HG03354 (cell line): Measurements from ENCODE around the gene TSHZ2.
"Not testable (repeated sequence)": the region's sequence is repeated elsewhere in the genome, so short reads cannot be mapped to it uniquely, and the experiment has no call there.

ENCODE experiments used
- ATAC-seq: cut with Tn5 transposase; IDR thresholded peaks from one replicate; pipeline ENCODE4 v1.9.1; 2021; ENCODE audit warnings: mild to moderate bottlenecking; ENCODE audit not compliant: unreplicated experiment, poor library complexity, severe bottlenecking

Gene TSHZ2

GRCh38 chr20:53345536-53346334 is 373.6 kb downstream of the TSHZ2 start:
- ATAC-seq = no peak

DNA sequence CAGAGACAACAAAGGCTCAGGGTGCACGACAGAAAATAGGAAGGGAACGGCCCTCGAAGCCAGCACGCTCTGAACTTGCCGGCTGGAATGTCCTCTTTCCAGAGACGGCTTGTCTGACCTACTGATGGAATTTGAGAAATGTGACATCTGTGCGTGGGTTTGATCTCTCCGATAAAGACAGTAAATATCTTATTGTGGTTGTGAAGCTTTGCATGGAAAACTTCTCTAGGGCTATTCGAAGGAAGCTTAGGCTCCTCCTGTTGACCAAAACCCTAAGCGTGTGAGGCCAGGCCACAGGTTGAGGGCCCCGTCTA is 374.1 kb downstream of the TSHZ2 start:
- ATAC-seq = no peak

GRCh38 chr20:53349730-53350129 is 377.6 kb downstream of the TSHZ2 start:
- no peak for ATAC-seq

GRCh38 chr20:53352727-53353440 is 380.7 kb downstream of the TSHZ2 start:
- ATAC-seq = no peak

DNA sequence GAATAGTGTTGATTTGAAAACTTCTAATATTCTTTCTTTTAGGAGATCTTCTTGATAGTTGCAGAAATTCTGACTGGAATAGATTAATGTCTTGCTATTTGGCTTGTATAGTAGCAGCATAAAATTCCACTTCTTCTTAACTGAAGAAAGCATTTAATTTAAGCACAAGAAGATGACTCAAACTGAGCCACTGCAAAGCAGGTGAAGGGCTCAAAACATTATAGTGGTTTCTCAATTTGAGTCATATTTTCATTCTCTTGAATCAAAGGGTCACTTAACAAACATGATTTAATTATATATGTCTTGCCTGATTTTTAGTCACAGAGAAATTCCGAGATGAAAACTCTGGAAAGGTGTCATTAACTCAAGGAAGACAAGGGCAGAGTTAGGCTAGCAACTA is 382.2 kb downstream of the TSHZ2 start:
- no peak for ATAC-seq

GRCh38 chr20:53355790-53356189 is 383.6 kb downstream of the TSHZ2 start:
- ATAC-seq = no peak

DNA sequence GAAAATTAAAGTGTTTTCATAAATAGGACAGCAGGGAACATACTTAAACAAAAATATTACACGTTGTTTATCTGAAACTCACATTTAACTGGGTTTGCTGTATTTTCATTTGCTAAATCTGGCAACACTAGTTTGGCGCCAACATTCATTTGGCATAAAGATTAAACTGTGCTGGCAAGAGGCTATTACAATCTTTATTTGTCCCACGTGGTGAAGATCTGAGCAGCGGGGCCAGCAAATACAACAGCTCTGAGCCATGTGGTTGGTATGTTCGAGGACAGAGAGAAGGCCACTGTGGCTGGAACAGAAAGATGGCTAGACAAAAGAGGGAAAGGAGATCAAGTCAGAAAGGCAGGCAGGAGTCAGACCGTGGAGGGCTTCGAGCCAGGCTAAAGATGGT is 387.3 kb downstream of the TSHZ2 start:
- no peak for ATAC-seq

DNA sequence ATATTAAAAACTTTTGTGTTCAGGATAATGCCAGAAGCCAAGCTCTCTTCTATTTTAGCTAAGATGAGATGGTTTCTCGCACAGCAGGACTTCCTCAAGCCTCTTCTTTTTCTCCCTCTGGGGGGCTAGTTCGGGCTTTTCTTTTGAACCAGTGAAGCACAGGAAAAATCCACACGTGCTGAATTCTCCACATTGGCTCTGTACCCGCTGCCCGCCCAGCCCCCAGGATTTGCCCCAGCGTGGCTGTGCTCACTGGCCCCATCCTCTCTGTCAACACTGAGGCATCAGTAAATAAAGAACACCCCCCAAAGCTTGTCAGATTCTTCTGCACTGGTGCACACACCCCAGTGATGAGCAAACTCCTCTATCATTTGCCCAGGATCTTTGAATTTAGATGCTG is 388.7 kb downstream of the TSHZ2 start:
- no peak for ATAC-seq

- ATAC-seq = no peak
These were observed 390.6 kb downstream of the TSHZ2 start for GRCh38 chr20:53362736-53363135.

DNA sequence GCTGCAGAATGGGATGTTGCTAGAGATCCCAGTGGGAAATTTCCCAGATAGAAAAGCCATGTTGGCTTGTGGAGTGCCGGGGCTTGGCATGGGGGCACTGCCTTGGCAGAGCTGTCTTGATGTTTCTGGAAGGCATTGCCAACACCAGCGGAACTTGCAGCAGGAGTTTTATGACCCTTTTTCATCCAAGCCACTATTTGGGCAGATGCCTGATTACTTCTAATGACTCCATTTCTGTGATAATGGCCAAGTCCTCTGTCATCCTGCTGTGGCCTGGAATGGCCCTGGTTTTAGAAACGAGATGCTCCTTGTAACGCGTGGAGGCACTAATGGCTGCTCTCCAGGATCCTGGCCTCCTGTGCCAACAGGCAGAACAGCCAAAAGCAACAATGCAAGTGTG is 392.5 kb downstream of the TSHZ2 start:
- ATAC-seq = no peak

DNA sequence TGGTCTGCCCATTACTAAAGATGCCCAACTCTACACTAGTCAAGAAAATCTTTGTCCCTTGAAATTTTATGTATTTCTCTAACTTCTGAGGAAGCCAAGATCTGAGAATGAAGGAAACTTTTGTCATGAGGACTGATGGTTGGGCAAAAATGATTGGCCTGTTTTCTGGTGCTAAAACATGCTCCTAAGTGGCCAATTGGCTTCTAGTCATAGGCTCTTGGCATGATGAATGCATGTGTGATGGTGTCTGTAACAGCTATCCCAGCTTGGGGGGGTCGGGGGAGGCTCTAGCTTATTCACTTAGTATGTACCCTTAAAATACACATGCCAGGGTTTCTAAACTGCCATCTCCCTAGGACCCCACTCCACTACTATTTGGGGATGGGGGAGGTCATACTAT is 392.9 kb downstream of the TSHZ2 start:
- ATAC-seq = no peak

DNA sequence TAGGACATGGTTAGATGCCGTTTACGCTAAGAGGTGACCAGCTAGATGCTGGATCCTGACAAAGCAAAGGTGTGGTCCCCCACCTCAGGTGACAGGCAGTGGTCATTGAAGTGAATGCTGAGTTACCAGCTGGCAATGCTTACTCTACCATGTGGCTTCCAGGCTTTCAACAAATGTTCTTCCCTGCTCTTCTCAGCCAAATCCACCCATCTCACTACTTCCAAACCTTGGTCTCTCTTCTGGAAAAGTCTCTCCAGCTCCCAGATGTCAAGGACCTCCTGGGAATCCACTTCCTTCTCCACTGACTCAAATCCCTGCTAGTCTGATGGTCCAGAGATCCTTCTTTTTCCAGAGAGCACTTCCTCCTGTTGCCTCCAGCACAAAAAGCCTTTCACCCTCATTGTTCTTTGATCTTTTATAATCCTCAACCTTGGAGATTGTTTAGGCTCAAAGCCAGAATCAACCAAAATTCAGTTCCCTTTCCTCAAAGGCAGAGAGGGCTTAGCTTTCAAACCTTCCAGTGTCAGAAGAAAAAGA is 393.4 kb downstream of the TSHZ2 start:
- no peak for ATAC-seq

GRCh38 chr20:53366928-53367327 is 394.8 kb downstream of the TSHZ2 start:
- ATAC-seq = not testable (repeated sequence)

- no peak for ATAC-seq
These were observed 397.7 kb downstream of the TSHZ2 start for GRCh38 chr20:53369871-53370270.

- no peak for ATAC-seq
These were observed 398.3 kb downstream of the TSHZ2 start for GRCh38 chr20:53370345-53370961.

GRCh38 chr20:53371216-53371615 is 399.1 kb downstream of the TSHZ2 start:
- no peak for ATAC-seq

DNA sequence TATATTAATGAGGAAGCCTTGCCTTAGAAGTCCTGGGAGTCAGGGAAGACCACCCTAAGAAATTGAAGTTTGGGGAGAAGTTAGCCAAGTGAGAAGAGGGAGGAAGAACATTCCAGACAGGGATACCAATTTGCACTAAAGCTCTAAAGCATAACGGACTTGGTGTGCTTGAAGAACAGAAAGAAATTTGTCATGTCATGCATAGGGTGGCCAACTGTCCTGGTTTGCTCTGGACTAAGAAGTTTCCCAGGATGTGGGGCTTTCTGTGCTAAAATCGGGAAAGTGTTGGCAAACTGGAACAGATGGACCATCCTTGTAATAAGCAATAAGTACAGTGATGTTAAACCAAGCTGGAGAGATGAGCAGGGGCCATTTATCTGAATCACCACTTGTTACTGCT is 403.9 kb downstream of the TSHZ2 start:
- no peak for ATAC-seq

DNA sequence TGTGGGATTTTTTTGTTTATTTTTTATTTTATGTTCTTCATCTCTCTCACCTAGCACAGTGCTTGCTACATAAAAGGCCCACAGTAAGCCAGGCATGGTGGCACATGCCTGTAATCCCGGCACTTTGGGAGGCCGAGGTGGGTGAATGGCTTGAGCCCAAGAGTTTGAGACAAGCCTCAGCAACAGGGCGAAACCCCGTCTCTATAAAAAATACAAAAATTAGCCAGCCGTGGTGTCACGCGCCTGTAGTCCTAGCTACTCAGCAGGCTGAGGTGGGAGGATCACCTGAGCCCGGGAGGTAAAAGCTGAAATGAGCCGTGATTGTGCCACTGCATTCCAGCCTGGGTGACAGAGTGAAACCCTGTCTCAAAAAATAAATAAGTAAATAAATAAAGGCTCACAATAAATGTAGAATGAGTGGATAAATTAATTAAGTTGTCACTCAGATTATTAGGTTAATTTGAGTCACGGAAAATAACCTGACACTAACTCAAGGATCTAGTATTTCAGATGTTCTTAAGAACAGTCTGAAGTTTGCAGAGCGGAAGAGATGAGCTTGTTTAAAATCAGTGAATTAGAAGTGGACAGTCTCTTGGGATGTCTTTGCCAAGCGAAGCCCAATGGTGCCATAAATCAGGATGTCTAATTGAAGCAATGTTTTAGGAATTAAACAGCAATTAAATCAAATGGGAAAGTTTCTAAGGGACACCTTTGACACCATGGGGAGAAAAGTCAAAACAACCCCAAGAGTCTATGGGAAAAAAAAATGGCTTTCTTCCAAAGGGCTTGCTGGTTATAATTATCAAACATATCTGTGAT is 407.1 kb downstream of the TSHZ2 start:
- no peak for ATAC-seq

DNA sequence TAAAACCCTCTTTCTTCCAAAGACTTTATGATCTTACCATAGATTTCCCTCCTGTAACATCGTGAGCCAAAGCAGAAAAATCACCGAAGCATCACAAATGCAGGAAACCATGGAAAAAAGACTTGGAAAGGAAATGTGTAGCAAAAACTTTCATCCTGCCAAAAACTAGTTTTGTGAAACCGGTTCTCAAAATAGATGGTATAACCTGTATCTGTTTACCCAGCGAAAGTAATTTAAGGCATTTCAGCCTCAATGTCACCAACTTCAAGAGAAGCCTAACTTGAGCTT is 407.6 kb downstream of the TSHZ2 start:
- ATAC-seq = no peak

DNA sequence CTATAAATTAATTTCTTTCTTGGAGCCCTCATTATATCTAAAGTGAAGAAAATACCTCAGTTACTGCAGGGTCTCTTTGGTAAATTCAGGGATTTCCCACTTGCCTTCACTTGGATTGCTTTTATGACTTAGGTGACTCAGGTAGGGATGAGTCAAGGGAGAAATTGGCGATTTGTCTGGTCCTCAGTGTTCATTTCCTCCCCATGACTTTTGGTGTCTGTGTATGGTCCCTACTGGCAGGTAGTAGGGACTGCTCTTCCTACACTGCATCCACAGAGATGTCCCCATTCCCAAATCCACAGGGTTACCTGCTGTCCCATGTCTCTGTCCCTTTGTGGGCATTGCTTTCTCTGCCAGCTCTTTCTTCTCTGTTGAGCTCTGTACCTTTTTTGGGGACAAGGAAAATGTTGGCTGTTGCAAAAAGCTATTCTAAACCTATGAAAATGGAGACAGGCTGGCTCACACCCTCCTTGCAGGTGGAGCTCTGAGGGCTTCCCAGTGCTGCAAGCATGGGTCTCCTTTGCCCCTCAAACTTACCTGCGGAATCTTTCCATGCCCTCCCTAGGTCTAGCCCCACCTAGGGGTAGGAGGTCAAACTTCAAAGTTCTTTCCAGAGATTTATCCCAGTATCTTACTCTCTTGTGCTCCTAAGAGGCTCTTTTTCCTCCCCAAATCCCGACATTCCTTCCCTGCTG is 409.6 kb downstream of the TSHZ2 start:
- ATAC-seq = no peak
